Measurements from ENCODE around the gene INTS1. TPM values are rescaled to one million over a fixed set of nuclear protein-coding genes. Genes with fewer than 3 reads are reported as not detected.

The INTS1 gene
- total and polyA plus RNA-seq, 2 of the 4 experiments (the other 2 are of a cell fraction), result 9.3 to 40.1 TPM

GRCh38 chr7:1492221-1492620, 12.0 kb downstream of the INTS1 start:
- Histone ChIP-seq H3K9me3 (ENCODE audit: control insufficient read depth, insufficient read depth, low read length) (no peaks in the 10 kb centered on the region), H3K4me2 (ENCODE audit: low read depth, low read length) (no peak overlapping the region), H2AFZ (replicated peaks; ENCODE audit: low read length, poor library complexity) (no peak overlapping the region), H4K8ac (ENCODE audit: low read depth in 2 of 2, low read length in 2 of 2) (no peak overlapping the region), H2AK5ac (ENCODE audit: low read depth, low read length) (no peak overlapping the region), H2BK5ac (ENCODE audit: low read depth, low read length, poor library complexity, severe bottlenecking) (no peak overlapping the region), H4K5ac (ENCODE audit: low read depth, low read length) (no peak overlapping the region), H3K9me1 (ENCODE audit: insufficient read depth, low read length) (no peaks in the 10 kb centered on the region), H2BK15ac (ENCODE audit: low read depth, low read length) (no peak overlapping the region), H3K18ac (ENCODE audit: low read depth, low read length) (no peak overlapping the region), H3K4me1 (ENCODE audit: control insufficient read depth, insufficient read depth, low read length) (no peaks in the 10 kb centered on the region), H3K23ac (ENCODE audit: low read depth, low read length) (no peak overlapping the region), H3K27ac (ENCODE audit: insufficient read depth, low read length) (no peak overlapping the region), H3K27me3 (ENCODE audit: control insufficient read depth, insufficient read depth, low read length) (no peaks in the 10 kb centered on the region), H3K56ac (ENCODE audit: extremely low read depth, insufficient read depth, low read length) (no peak overlapping the region), H3K36me3 (ENCODE audit: control insufficient read depth, insufficient read depth, low read length) (peaks cover 69% of the 10 kb centered on the region), H3K4ac (ENCODE audit: low read depth, low read length) (no peak overlapping the region), H2BK120ac (ENCODE audit: low read depth, low read length) (no peak overlapping the region), H4K91ac (ENCODE audit: insufficient read depth, low read depth, low read length) (no peak overlapping the region), H4K20me1 (ENCODE audit: insufficient read depth, low read length) (peaks cover 4% of the 10 kb centered on the region; the same call in 1 of the 2 replicates), H3K14ac (replicated peaks; ENCODE audit: low read depth, low read length) (no peak overlapping the region), H2AK9ac (replicated peaks; ENCODE audit: low read depth, low read length, poor library complexity) (no peak overlapping the region), H3K9ac (ENCODE audit: low read depth, low read length) (no peak overlapping the region), H3K79me1 (ENCODE audit: low read depth in 1 of 2, low read length in 2 of 2) (peaks cover 0 to 9% of the 10 kb centered on the region in 2 experiments; a peak in 1 of 4 replicates), H3K4me3 (ENCODE audit: insufficient read depth, low read depth, low read length) (no peak overlapping the region), H2BK20ac (ENCODE audit: low read depth, low read length) (no peak overlapping the region)
- POLR2A ChIA-PET (ENCODE audit: unreplicated experiment), result no interaction called here
- WGBS, 2 experiments (ENCODE audit: extremely low coverage in 2 of 2, insufficient read length in 1 of 2), result 97% methylated on average over 5 of the region's 10 CpGs; no CpG with 5 or more reads in 1 of the 2 experiments
- TF ChIP-seq CHD1 (IDR thresholded peaks at IDR 0.05; ENCODE audit: low read depth, low read length) (no peak), POLR2A (IDR thresholded peaks at IDR 0.05; ENCODE audit: low read depth, low read length) (no peak), FOS (IDR thresholded peaks at IDR 0.05; ENCODE audit: low read depth, low read length) (no peak), SMC3 (IDR thresholded peaks at IDR 0.05; ENCODE audit: low read depth, low read length) (no peak), MXI1 (IDR thresholded peaks at IDR 0.05; ENCODE audit: borderline replicate concordance, low read depth, low read length) (no peak)
- TF ChIP-seq, protein P1, sequence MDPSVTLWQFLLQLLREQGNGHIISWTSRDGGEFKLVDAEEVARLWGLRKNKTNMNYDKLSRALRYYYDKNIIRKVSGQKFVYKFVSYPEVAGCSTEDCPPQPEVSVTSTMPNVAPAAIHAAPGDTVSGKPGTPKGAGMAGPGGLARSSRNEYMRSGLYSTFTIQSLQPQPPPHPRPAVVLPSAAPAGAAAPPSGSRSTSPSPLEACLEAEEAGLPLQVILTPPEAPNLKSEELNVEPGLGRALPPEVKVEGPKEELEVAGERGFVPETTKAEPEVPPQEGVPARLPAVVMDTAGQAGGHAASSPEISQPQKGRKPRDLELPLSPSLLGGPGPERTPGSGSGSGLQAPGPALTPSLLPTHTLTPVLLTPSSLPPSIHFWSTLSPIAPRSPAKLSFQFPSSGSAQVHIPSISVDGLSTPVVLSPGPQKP (IDR thresholded peaks at IDR 0.05; ENCODE audit: borderline replicate concordance, low read depth, low read length), result no peak
- TF ChIP-seq, protein P2, sequence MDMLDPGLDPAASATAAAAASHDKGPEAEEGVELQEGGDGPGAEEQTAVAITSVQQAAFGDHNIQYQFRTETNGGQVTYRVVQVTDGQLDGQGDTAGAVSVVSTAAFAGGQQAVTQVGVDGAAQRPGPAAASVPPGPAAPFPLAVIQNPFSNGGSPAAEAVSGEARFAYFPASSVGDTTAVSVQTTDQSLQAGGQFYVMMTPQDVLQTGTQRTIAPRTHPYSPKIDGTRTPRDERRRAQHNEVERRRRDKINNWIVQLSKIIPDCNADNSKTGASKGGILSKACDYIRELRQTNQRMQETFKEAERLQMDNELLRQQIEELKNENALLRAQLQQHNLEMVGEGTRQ (IDR thresholded peaks at IDR 0.05; ENCODE audit: low read depth, low read length), result no peak
- DNase-seq (no peak), ATAC-seq (ENCODE audit: low read depth) (no peak)
- CTCF ChIA-PET, result interaction anchor here (1.1 kb wide), 1 partner anchor 18 kb away, joined by 3 read pairs; no protein-coding TSS in a partner anchor
- intact Hi-C loops (cut with micrococcal nuclease) (no loop called here), in situ Hi-C loops (cut with MboI; ENCODE audit: low sequenced_read_pairs) (no loop called here), dilution Hi-C loops (cut with HindIII; ENCODE audit: low sequenced_read_pairs, unreplicated experiment) (no loop called here)
- no TSS peak for BruUV-seq (replicated peaks)

All from IMR-90 (cell line).